Endothelial cell of umbilical vein (primary cell): ENCODE data around the gene SOX15. TPM values are rescaled to one million over a fixed set of nuclear protein-coding genes. Genes with fewer than 3 reads are reported as not detected.
A peak's percentile ranks its signal among the peaks of the same experiment; 100 is the strongest.

Experiments
- BruUV-seq: library from RNA; stranded (reverse); fragments of 400-500 nt; replicated peaks from 2 replicates; lab custom pipeline; 2021; lab: Mats Ljungman, UMichigan
- CTCF ChIA-PET: fragments of 300-600, 350-600 bp; sonication (Branson Sonifier 250); formaldehyde crosslinking; loops from one replicate; lab custom pipeline; 2021; ENCODE audit warnings: antibody characterized with exemption, inconsistent platforms; lab: Charles Lee
- POLR2A ChIA-PET: fragments of 300-600, 350-600 bp; sonication (Branson Sonifier 250); formaldehyde crosslinking; loops from one replicate; lab custom pipeline; 2021; ENCODE audit warnings: antibody characterized with exemption, inconsistent platforms; lab: Charles Lee
- DNase-seq: peaks from one replicate; pipeline ENCODE4 v3.0.0-alpha.2; 2011; ENCODE audit warnings: low read depth, low spot score
- FAIRE-seq: peaks from 2 replicates; lab custom pipeline; 2011; peaks lifted over from hg19 to GRCh38; lab: Jason Lieb, UNC
- H2AFZ ChIP-seq: 2 replicates; pipeline ENCODE4 v1.6.0; 2012; ENCODE audit warnings: low read depth, low read length, control low read depth, inconsistent platforms
- H3K27ac ChIP-seq: 2 replicates; pipeline ENCODE4 v1.5.1; 2011; ENCODE audit warnings: low read depth, mild to moderate bottlenecking, control low read depth, low read length, moderate library complexity; ENCODE audit not compliant: insufficient read depth
- H3K27me3 ChIP-seq, 2 experiments: 2 replicates each; pipeline versions ENCODE4 v1.6.0 to v1.6.1; 2011; ENCODE audit warnings: low read length in 2 of 2, mixed read lengths in 1 of 2; ENCODE audit not compliant: control insufficient read depth in 2 of 2, insufficient read depth in 2 of 2
- H3K36me3 ChIP-seq, 2 experiments: 2 replicates in 1 of 2; 3 replicates in 1 of 2; pipeline ENCODE4 v1.5.1; 2011; ENCODE audit warnings: low read length in 2 of 2, mild to moderate bottlenecking in 1 of 2, moderate library complexity in 1 of 2; ENCODE audit not compliant: control insufficient read depth in 2 of 2, insufficient read depth in 2 of 2; ENCODE audit errors: extremely low read depth in 1 of 2
- H3K4me1 ChIP-seq: 3 replicates; pipeline ENCODE4 v1.5.1; 2011; ENCODE audit warnings: mild to moderate bottlenecking, low read length; ENCODE audit not compliant: control insufficient read depth, insufficient read depth; ENCODE audit errors: extremely low read depth
- H3K4me2 ChIP-seq: 2 replicates; pipeline ENCODE4 v1.6.1; 2011; ENCODE audit warnings: low read length, control low read depth, mixed read lengths; ENCODE audit not compliant: insufficient read depth
- H3K4me3 ChIP-seq, 3 experiments: fragments of 200-600 bp in 1 of 3; sonication (generic), shearing (Covaris generic) in 1 of 3; replicated peaks in 1 of 3; 2 replicates each; pipeline ENCODE4 v1.5.1; 2011 to 2016; ENCODE audit warnings: control low read depth in 3 of 3, low read length in 3 of 3, mild to moderate bottlenecking in 2 of 3, inconsistent platforms in 1 of 3, low read depth in 1 of 3, moderate library complexity in 1 of 3; ENCODE audit not compliant: insufficient read depth in 1 of 3
- H3K79me2 ChIP-seq: 2 replicates; pipeline ENCODE4 v1.6.0; 2012; ENCODE audit warnings: low read length, inconsistent platforms; ENCODE audit not compliant: control insufficient read depth, insufficient read depth
- H3K9ac ChIP-seq: replicated peaks from 2 replicates; pipeline ENCODE3; 2011; ENCODE audit warnings: low read length, control low read depth; ENCODE audit not compliant: insufficient read depth; ENCODE audit errors: extremely low read depth
- H3K9me1 ChIP-seq: replicated peaks from 3 replicates; pipeline ENCODE4 v1.6.0; 2011; ENCODE audit warnings: mild to moderate bottlenecking, low read length; ENCODE audit not compliant: control insufficient read depth, insufficient read depth; ENCODE audit errors: extremely low read depth
- H3K9me3 ChIP-seq: replicated peaks from 2 replicates; pipeline ENCODE4 v1.5.1; 2012; ENCODE audit warnings: low read length, inconsistent platforms; ENCODE audit not compliant: control insufficient read depth, insufficient read depth
- H4K20me1 ChIP-seq: replicated peaks from 2 replicates; pipeline ENCODE3; 2011; ENCODE audit warnings: mild to moderate bottlenecking, low read length; ENCODE audit not compliant: control insufficient read depth, insufficient read depth; ENCODE audit errors: extremely low read depth
- EZH2 ChIP-seq: IDR thresholded peaks from 2 replicates; pipeline ENCODE4 v1.6.1; 2012; ENCODE audit warnings: borderline replicate concordance, low read depth, mild to moderate bottlenecking, moderate library complexity, low read length, inconsistent platforms; ENCODE audit not compliant: severe bottlenecking
- FOS ChIP-seq: IDR thresholded peaks from 2 replicates; pipeline ENCODE4 v1.6.1; 2011; ENCODE audit warnings: mild to moderate bottlenecking, low read length, moderate library complexity, borderline replicate concordance; ENCODE audit not compliant: insufficient read depth
- GATA2 ChIP-seq: IDR thresholded peaks from 2 replicates; pipeline ENCODE4 v1.7.0; 2011; ENCODE audit warnings: low read depth, mild to moderate bottlenecking, moderate library complexity, mixed read lengths, low read length; ENCODE audit not compliant: insufficient read length, insufficient read depth
- JUN ChIP-seq: IDR thresholded peaks from 2 replicates; pipeline ENCODE4 v1.6.1; 2011; ENCODE audit warnings: borderline replicate concordance, low read depth; ENCODE audit not compliant: insufficient read length, insufficient read depth
- MYC ChIP-seq: IDR thresholded peaks from one replicate; pipeline ENCODE4 v1.6.1; 2011; ENCODE audit warnings: mild to moderate bottlenecking, low read depth, low read length
- POLR2A ChIP-seq: IDR thresholded peaks from 2 replicates; pipeline ENCODE4 v1.6.1; 2012; ENCODE audit warnings: low read depth, mild to moderate bottlenecking, control low read depth, low read length
- POLR2AphosphoS5 ChIP-seq: IDR thresholded peaks from 2 replicates; pipeline ENCODE4 v1.6.1; 2012; ENCODE audit warnings: low read depth, mild to moderate bottlenecking, control low read depth, low read length, moderate library complexity; ENCODE audit not compliant: insufficient read depth
- dilution Hi-C: fragments of 300-500 bp; cut with MboI; formaldehyde crosslinking; loops from one replicate; pipeline ENCODE4 v1.15.0; 2019; ENCODE audit warnings: low sequenced_read_pairs; ENCODE audit not compliant: extremely low pct_ligation_motif_present
- intact Hi-C: fragments of 100-400 bp; cut with micrococcal nuclease; formaldehyde crosslinking; loops from one replicate; pipeline ENCODE4 v1.10.0; 2022
- polyA plus RNA-seq, 4 experiments: library from polyadenylated mRNA; depleted of rRNA in 3 of 4; stranded (reverse) in 3 of 4; unstranded in 1 of 4; fragments of >200 nt; gene quantifications; 2 replicates each; pipeline versions ENCODE4 v1.2.1 to v1.2.3, GENCODE V29; 2011 to 2012; ENCODE audit warnings: missing spikeins in 1 of 4
- total RNA-seq: library from RNA; stranded (reverse); gene quantifications from 2 replicates; pipeline ENCODE4 v1.2.3, GENCODE V29; 2021
- TF ChIP-seq, protein P1 (sequence below): IDR thresholded peaks from 2 replicates; pipeline ENCODE4 v1.6.1; 2011; ENCODE audit not compliant: insufficient read depth, insufficient read length
- TF ChIP-seq, protein P2 (sequence below), 2 donors: IDR thresholded peaks; 1 replicate in 1 of 2; 2 replicates in 1 of 2; pipeline ENCODE4 v1.5.1; 2011; ENCODE audit warnings: low read length in 2 of 2, mild to moderate bottlenecking in 2 of 2, moderate library complexity in 2 of 2, control low read depth in 1 of 2, inconsistent platforms in 1 of 2, low read depth in 1 of 2; ENCODE audit not compliant: insufficient read depth in 1 of 2; ENCODE audit errors: extremely low read depth in 1 of 2

SOX15 gene
- total and polyA plus RNA-seq, 2 donors (not counting 3 experiments of a cell fraction or from before 2014, with no cell fraction given) = 0.26 to 0.46 TPM

DNA sequence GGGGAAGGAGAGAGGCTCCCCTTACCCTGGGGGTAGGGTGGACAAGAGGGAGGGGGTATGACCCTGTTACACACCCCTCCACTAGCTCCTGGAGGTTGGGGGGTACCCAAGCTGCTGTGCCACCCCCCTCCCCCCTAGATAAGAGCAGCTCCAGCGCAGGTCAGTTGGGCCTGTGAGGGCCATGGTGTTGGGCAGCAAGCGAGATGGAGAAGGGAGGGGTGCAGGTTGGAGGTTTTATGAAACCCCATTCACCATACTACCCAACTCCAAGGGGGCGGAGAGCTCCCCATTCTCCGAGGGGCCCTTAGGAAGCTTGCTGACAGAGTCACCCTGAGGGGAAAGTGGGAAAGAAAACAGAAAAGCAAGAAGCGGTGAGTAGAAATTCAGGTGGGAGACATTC is 1.7 kb upstream of the SOX15 start:
- DNase-seq (no peak), FAIRE-seq (no peak)
- POLR2A ChIA-PET = no interaction called here
- CTCF ChIA-PET = no interaction called here
- TSS peak; percentile 37 for BruUV-seq
- H3K9ac ChIP-seq = no peak overlapping the region
- no peak overlapping the region for H3K4me2 ChIP-seq
- H3K4me3 ChIP-seq = no peak overlapping the region
- H2AFZ ChIP-seq = no peak overlapping the region
- peaks cover 19 to 55% of the 10 kb centered on the region in 2 experiments for H3K36me3 ChIP-seq
- H3K27ac ChIP-seq = no peak overlapping the region
- dilution Hi-C loops (no loop called here), intact Hi-C loops (no loop called here)
- TF ChIP-seq EZH2 = no peak
- no peak for TF ChIP-seq GATA2
- TF ChIP-seq, protein P1, sequence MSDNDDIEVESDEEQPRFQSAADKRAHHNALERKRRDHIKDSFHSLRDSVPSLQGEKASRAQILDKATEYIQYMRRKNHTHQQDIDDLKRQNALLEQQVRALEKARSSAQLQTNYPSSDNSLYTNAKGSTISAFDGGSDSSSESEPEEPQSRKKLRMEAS = no peak
- TF ChIP-seq MYC = no peak
- no peak for TF ChIP-seq FOS
- no peak for TF ChIP-seq JUN
- TF ChIP-seq POLR2A = no peak
- TF ChIP-seq, protein P2, sequence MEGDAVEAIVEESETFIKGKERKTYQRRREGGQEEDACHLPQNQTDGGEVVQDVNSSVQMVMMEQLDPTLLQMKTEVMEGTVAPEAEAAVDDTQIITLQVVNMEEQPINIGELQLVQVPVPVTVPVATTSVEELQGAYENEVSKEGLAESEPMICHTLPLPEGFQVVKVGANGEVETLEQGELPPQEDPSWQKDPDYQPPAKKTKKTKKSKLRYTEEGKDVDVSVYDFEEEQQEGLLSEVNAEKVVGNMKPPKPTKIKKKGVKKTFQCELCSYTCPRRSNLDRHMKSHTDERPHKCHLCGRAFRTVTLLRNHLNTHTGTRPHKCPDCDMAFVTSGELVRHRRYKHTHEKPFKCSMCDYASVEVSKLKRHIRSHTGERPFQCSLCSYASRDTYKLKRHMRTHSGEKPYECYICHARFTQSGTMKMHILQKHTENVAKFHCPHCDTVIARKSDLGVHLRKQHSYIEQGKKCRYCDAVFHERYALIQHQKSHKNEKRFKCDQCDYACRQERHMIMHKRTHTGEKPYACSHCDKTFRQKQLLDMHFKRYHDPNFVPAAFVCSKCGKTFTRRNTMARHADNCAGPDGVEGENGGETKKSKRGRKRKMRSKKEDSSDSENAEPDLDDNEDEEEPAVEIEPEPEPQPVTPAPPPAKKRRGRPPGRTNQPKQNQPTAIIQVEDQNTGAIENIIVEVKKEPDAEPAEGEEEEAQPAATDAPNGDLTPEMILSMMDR (IDR thresholded peaks at IDR 0.05; ENCODE audit: extremely low read depth in 1 of 2, insufficient read depth in 1 of 2, low read depth in 1 of 2, low read length in 2 of 2) = no peak
- no peak for TF ChIP-seq POLR2AphosphoS5
- H3K27me3 ChIP-seq = no peaks in the 10 kb centered on the region
- H3K9me3 ChIP-seq = no peaks in the 10 kb centered on the region
- H3K4me1 ChIP-seq = peaks cover 10% of the 10 kb centered on the region
- no peaks in the 10 kb centered on the region for H4K20me1 ChIP-seq
- H3K9me1 ChIP-seq = no peaks in the 10 kb centered on the region
- H3K79me2 ChIP-seq = no peaks in the 10 kb centered on the region
